Glutamatergic neuron (in vitro differentiated cells): ENCODE measurements around the gene BCAT1. TPM values are rescaled to one million over a fixed set of nuclear protein-coding genes. Genes with fewer than 3 reads are reported as not detected.
"Not testable (repeated sequence)": the region's sequence is repeated elsewhere in the genome, so short reads cannot be mapped to it uniquely, and the experiment has no call there.

ENCODE experiments used
- DNase-seq: peaks from one replicate; pipeline ENCODE4 v3.0.0; 2022
- H3K27ac Mint-ChIP-seq: one replicate; pipeline ENCODE4 v1.8.0; 2020; ENCODE audit warnings: mild to moderate bottlenecking, mixed read lengths, inconsistent platforms; ENCODE audit not compliant: unreplicated experiment
- H3K27me3 Mint-ChIP-seq: one replicate; pipeline ENCODE4 v1.8.0; 2020; ENCODE audit warnings: mild to moderate bottlenecking, moderate library complexity, mixed read lengths, inconsistent platforms; ENCODE audit not compliant: unreplicated experiment
- H3K36me3 Mint-ChIP-seq: one replicate; pipeline ENCODE4 v1.8.0; 2020; ENCODE audit warnings: mild to moderate bottlenecking, mixed read lengths, inconsistent platforms; ENCODE audit not compliant: unreplicated experiment
- H3K4me1 Mint-ChIP-seq: one replicate; pipeline ENCODE4 v1.8.0; 2020; ENCODE audit warnings: mild to moderate bottlenecking, low read depth, mixed read lengths, inconsistent platforms; ENCODE audit not compliant: unreplicated experiment
- H3K4me3 Mint-ChIP-seq: one replicate; pipeline ENCODE4 v1.8.0; 2020; ENCODE audit warnings: mild to moderate bottlenecking, mixed read lengths, inconsistent platforms; ENCODE audit not compliant: unreplicated experiment
- H3K9me3 Mint-ChIP-seq: one replicate; pipeline ENCODE4 v1.8.0; 2020; ENCODE audit warnings: mild to moderate bottlenecking, moderate library complexity, mixed read lengths, inconsistent platforms; ENCODE audit not compliant: unreplicated experiment
- CTCF ChIP-seq: fragments of 200-600 bp; sonication (generic); IDR thresholded peaks from one replicate; pipeline ENCODE4 v1.5.0; 2021; ENCODE audit not compliant: partially characterized antibody, unreplicated experiment
- total RNA-seq: library from RNA; stranded (reverse); fragmentation: NEBNext Ultra II Directional; extraction: Animal tissue kit (Norgen Biotek cat#: 25700); gene quantifications from one replicate; pipeline ENCODE4 v1.2.1, GENCODE V29; 2021; ENCODE audit not compliant: unreplicated experiment

Gene BCAT1
- total RNA-seq, 1 donor from 2014 or later = 401 TPM

GRCh38 chr12:24928131-24928530 lies 20.8 kb downstream of the BCAT1 start:
- no peak for TF ChIP-seq CTCF
- peaks cover 25% of the 10 kb centered on the region for H3K4me1 Mint-ChIP-seq
- no peak for DNase-seq
- H3K27ac Mint-ChIP-seq = peak overlapping the region; percentile 48
- peak overlapping the region; percentile 57 for H3K4me3 Mint-ChIP-seq
- peaks cover 10% of the 10 kb centered on the region for H3K36me3 Mint-ChIP-seq
- H3K9me3 Mint-ChIP-seq = peaks cover 11% of the 10 kb centered on the region
- peaks cover 9% of the 10 kb centered on the region for H3K27me3 Mint-ChIP-seq

GRCh38 chr12:24926080-24926479 lies 22.8 kb downstream of the BCAT1 start:
- H3K27ac Mint-ChIP-seq, DNase-seq, H3K36me3 Mint-ChIP-seq, H3K4me3 Mint-ChIP-seq, H3K9me3 Mint-ChIP-seq: not testable (repeated sequence)
- peaks cover 34% of the 10 kb centered on the region for H3K4me1 Mint-ChIP-seq
- H3K27me3 Mint-ChIP-seq = peaks cover 12% of the 10 kb centered on the region

- Mint-ChIP-seq H3K27me3 (peaks cover 6% of the 10 kb centered on the region), H3K9me3 (peaks cover 8% of the 10 kb centered on the region), H3K36me3 (peaks cover 10% of the 10 kb centered on the region), H3K4me1 (peaks cover 19% of the 10 kb centered on the region), H3K27ac (peak overlapping the region; percentile 56), H3K4me3 (peak overlapping the region; percentile 28)
- TF ChIP-seq CTCF = no peak
- no peak for DNase-seq
Observed at GRCh38 chr12:24922090-24922489, 26.8 kb downstream of the BCAT1 start.

- peaks cover 10% of the 10 kb centered on the region for H3K36me3 Mint-ChIP-seq
- peak overlapping the region; percentile 64 for H3K27ac Mint-ChIP-seq
- H3K9me3 Mint-ChIP-seq = peaks cover 3% of the 10 kb centered on the region
- peaks cover 14% of the 10 kb centered on the region for H3K4me1 Mint-ChIP-seq
- DNase-seq = no peak
- peak overlapping the region; percentile 28 for H3K4me3 Mint-ChIP-seq
- peaks cover 6% of the 10 kb centered on the region for H3K27me3 Mint-ChIP-seq
- no peak for TF ChIP-seq CTCF
Observed at GRCh38 chr12:24921251-24922038, 27.5 kb downstream of the BCAT1 start.

GRCh38 chr12:24920141-24920540 lies 28.8 kb downstream of the BCAT1 start:
- Mint-ChIP-seq H3K4me1 (peaks cover 14% of the 10 kb centered on the region), H3K27me3 (peaks cover 6% of the 10 kb centered on the region), H3K27ac (no peak overlapping the region), H3K36me3 (peaks cover 7% of the 10 kb centered on the region), H3K9me3 (peaks cover 3% of the 10 kb centered on the region), H3K4me3 (no peak overlapping the region)
- DNase-seq = no peak
- no peak for TF ChIP-seq CTCF
